Measurements from ENCODE around the gene ACRV1. TPM values are rescaled to one million over a fixed set of nuclear protein-coding genes. Genes with fewer than 3 reads are reported as not detected.

The ACRV1 gene
- polyA plus RNA-seq, 2 donors = not detected

DNA sequence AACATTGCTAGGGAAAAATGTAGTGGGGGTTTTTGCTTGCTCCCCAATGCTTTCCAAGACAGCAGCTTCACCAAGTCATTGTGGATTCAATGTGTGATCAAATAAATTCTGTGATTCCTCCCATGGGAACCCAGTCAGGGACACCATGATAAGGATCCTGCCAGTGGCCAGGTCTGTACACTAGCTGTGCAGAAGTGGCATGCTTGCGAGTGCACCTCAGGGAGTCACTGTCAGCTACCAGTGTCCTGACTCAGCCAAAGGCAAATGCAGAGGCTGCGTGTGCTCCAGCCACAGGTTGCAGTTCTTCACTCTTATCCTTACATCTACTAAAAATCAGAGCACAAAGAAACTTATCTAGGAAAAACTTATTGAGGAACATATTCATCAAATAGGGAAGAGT, 9.4 kb upstream of the ACRV1 start:
- 94 to 96% methylated on average over 2 of the region's 2 CpGs for WGBS, 2 donors
- no peaks in the 10 kb centered on the region for H3K4me1 ChIP-seq (ENCODE audit: control insufficient read depth in 2 of 2, insufficient read depth in 2 of 2, low read length in 1 of 2)
- H3K36me3 ChIP-seq (ENCODE audit: control insufficient read depth in 2 of 2, insufficient read depth in 2 of 2, low read length in 1 of 2) = no peaks in the 10 kb centered on the region
- no peak overlapping the region for H3K4me3 ChIP-seq (ENCODE audit: low read depth in 1 of 2, low read length in 2 of 2)
- no peak overlapping the region for H3K27ac ChIP-seq (ENCODE audit: low read depth in 2 of 2, low read length in 1 of 2)
- peaks cover 0 to 2% of the 10 kb centered on the region in 2 donors for H3K9me3 ChIP-seq (ENCODE audit: control insufficient read depth in 2 of 2, insufficient read depth in 1 of 2, low read depth in 1 of 2, low read length in 1 of 2)
- no peaks in the 10 kb centered on the region for H3K27me3 ChIP-seq (ENCODE audit: control insufficient read depth in 1 of 2, insufficient read depth in 2 of 2, low read length in 2 of 2)

GRCh38 chr11:125689274-125689859, 8.7 kb upstream of the ACRV1 start:
- H3K9me3 ChIP-seq (ENCODE audit: control insufficient read depth in 2 of 2, insufficient read depth in 1 of 2, low read depth in 1 of 2, low read length in 1 of 2) = peaks cover 0 to 2% of the 10 kb centered on the region in 2 donors
- no peaks in the 10 kb centered on the region for H3K4me1 ChIP-seq (ENCODE audit: control insufficient read depth in 2 of 2, insufficient read depth in 2 of 2, low read length in 1 of 2)
- no peaks in the 10 kb centered on the region for H3K36me3 ChIP-seq (ENCODE audit: control insufficient read depth in 2 of 2, insufficient read depth in 2 of 2, low read length in 1 of 2)
- no peak overlapping the region for H3K27ac ChIP-seq (ENCODE audit: low read depth in 2 of 2, low read length in 1 of 2)
- WGBS, 2 donors = 73 to 81% methylated on average over 6 of the region's 6 CpGs
- no peaks in the 10 kb centered on the region for H3K27me3 ChIP-seq (ENCODE audit: control insufficient read depth in 1 of 2, insufficient read depth in 2 of 2, low read length in 2 of 2)
- H3K4me3 ChIP-seq (ENCODE audit: low read depth in 1 of 2, low read length in 2 of 2) = no peak overlapping the region

DNA sequence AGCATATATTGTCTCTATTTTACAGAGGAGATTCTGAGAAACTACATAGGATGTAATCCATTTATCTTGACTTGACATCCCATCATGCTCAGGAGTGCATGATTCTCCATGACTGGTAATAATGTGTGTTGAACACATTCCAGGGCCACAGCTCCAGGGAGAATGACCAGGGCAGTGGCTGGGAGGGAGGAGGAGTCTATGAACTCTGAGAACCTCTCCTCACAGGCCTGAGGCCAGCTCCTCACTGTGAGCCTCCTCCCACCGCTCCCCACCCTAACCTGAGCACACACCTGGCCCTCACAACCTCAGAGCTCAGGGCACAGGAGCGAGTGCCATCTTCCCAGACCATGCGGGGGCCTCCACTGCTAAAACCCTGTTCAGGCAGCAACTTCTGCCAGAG, 8.0 kb upstream of the ACRV1 start:
- Histone ChIP-seq H3K9me3 (ENCODE audit: control insufficient read depth in 2 of 2, insufficient read depth in 1 of 2, low read depth in 1 of 2, low read length in 1 of 2) (no peaks in the 10 kb centered on the region), H3K27ac (ENCODE audit: low read depth in 2 of 2, low read length in 1 of 2) (no peak overlapping the region), H3K36me3 (ENCODE audit: control insufficient read depth in 2 of 2, insufficient read depth in 2 of 2, low read length in 1 of 2) (no peaks in the 10 kb centered on the region), H3K27me3 (ENCODE audit: control insufficient read depth in 1 of 2, insufficient read depth in 2 of 2, low read length in 2 of 2) (no peaks in the 10 kb centered on the region), H3K4me1 (ENCODE audit: control insufficient read depth in 2 of 2, insufficient read depth in 2 of 2, low read length in 1 of 2) (no peaks in the 10 kb centered on the region), H3K4me3 (ENCODE audit: low read depth in 1 of 2, low read length in 2 of 2) (no peak overlapping the region)
- 93 to 94% methylated on average over 3 of the region's 3 CpGs for WGBS, 2 donors

GRCh38 chr11:125688066-125688465, 7.4 kb upstream of the ACRV1 start:
- WGBS, 2 donors = 94 to 95% methylated on average over 11 of the region's 11 CpGs
- Histone ChIP-seq H3K9me3 (ENCODE audit: control insufficient read depth in 2 of 2, insufficient read depth in 1 of 2, low read depth in 1 of 2, low read length in 1 of 2) (no peaks in the 10 kb centered on the region), H3K4me3 (ENCODE audit: low read depth in 1 of 2, low read length in 2 of 2) (no peak overlapping the region), H3K36me3 (ENCODE audit: control insufficient read depth in 2 of 2, insufficient read depth in 2 of 2, low read length in 1 of 2) (no peaks in the 10 kb centered on the region), H3K27me3 (ENCODE audit: control insufficient read depth in 1 of 2, insufficient read depth in 2 of 2, low read length in 2 of 2) (no peaks in the 10 kb centered on the region), H3K4me1 (ENCODE audit: control insufficient read depth in 2 of 2, insufficient read depth in 2 of 2, low read length in 1 of 2) (no peaks in the 10 kb centered on the region), H3K27ac (ENCODE audit: low read depth in 2 of 2, low read length in 1 of 2) (no peak overlapping the region)

- no peaks in the 10 kb centered on the region for H3K4me1 ChIP-seq (ENCODE audit: control insufficient read depth in 2 of 2, insufficient read depth in 2 of 2, low read length in 1 of 2)
- H3K36me3 ChIP-seq (ENCODE audit: control insufficient read depth in 2 of 2, insufficient read depth in 2 of 2, low read length in 1 of 2) = no peaks in the 10 kb centered on the region
- 55 to 65% methylated on average over 9 of the region's 9 CpGs for WGBS, 2 donors
- H3K27ac ChIP-seq (ENCODE audit: low read depth in 2 of 2, low read length in 1 of 2) = no peak overlapping the region
- H3K9me3 ChIP-seq (ENCODE audit: control insufficient read depth in 2 of 2, insufficient read depth in 1 of 2, low read depth in 1 of 2, low read length in 1 of 2) = no peaks in the 10 kb centered on the region
- no peaks in the 10 kb centered on the region for H3K27me3 ChIP-seq (ENCODE audit: control insufficient read depth in 1 of 2, insufficient read depth in 2 of 2, low read length in 2 of 2)
- no peak overlapping the region for H3K4me3 ChIP-seq (ENCODE audit: low read depth in 1 of 2, low read length in 2 of 2)
Observed at GRCh38 chr11:125685228-125685627, 4.6 kb upstream of the ACRV1 start.

DNA sequence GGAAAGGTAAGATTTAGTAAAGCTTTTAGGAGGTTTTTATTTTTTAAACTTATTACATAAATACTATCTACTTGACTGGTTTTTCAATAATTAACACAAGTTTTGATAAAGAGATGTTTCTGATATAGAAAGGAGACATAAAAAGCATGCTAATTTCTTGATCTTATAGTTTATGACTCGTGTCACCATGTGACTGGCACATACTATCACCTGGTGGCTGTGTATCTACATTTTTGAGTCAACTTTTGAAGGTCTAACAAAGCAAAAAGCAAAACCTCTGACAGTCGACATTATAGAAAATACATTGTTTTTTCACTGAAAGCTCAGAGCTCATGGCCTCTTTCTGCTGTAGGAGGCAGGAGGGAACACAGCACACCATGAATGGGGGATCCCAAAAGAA, 810 bp downstream of the ACRV1 start:
- 88 to 92% methylated on average over 2 of the region's 2 CpGs for WGBS, 2 donors
- no peaks in the 10 kb centered on the region for H3K36me3 ChIP-seq (ENCODE audit: control insufficient read depth in 2 of 2, insufficient read depth in 2 of 2, low read length in 1 of 2)
- no peaks in the 10 kb centered on the region for H3K4me1 ChIP-seq (ENCODE audit: control insufficient read depth in 2 of 2, insufficient read depth in 2 of 2, low read length in 1 of 2)
- no peaks in the 10 kb centered on the region for H3K27me3 ChIP-seq (ENCODE audit: control insufficient read depth in 1 of 2, insufficient read depth in 2 of 2, low read length in 2 of 2)
- no peaks in the 10 kb centered on the region for H3K9me3 ChIP-seq (ENCODE audit: control insufficient read depth in 2 of 2, insufficient read depth in 1 of 2, low read depth in 1 of 2, low read length in 1 of 2)
- H3K27ac ChIP-seq (ENCODE audit: low read depth in 2 of 2, low read length in 1 of 2) = no peak overlapping the region
- H3K4me3 ChIP-seq (ENCODE audit: low read depth in 1 of 2, low read length in 2 of 2) = no peak overlapping the region

- H3K27ac ChIP-seq (ENCODE audit: low read depth in 2 of 2, low read length in 1 of 2) = no peak overlapping the region
- H3K27me3 ChIP-seq (ENCODE audit: control insufficient read depth in 1 of 2, insufficient read depth in 2 of 2, low read length in 2 of 2) = no peaks in the 10 kb centered on the region
- H3K4me1 ChIP-seq (ENCODE audit: control insufficient read depth in 2 of 2, insufficient read depth in 2 of 2, low read length in 1 of 2) = no peaks in the 10 kb centered on the region
- 95 to 99% methylated on average over 3 to 4 of the region's 4 CpGs for WGBS, 2 donors
- no peaks in the 10 kb centered on the region for H3K36me3 ChIP-seq (ENCODE audit: control insufficient read depth in 2 of 2, insufficient read depth in 2 of 2, low read length in 1 of 2)
- no peak overlapping the region for H3K4me3 ChIP-seq (ENCODE audit: low read depth in 1 of 2, low read length in 2 of 2)
- H3K9me3 ChIP-seq (ENCODE audit: control insufficient read depth in 2 of 2, insufficient read depth in 1 of 2, low read depth in 1 of 2, low read length in 1 of 2) = no peaks in the 10 kb centered on the region
Observed at GRCh38 chr11:125679397-125679796, 1.2 kb downstream of the ACRV1 start.

GRCh38 chr11:125675196-125675595, 5.5 kb downstream of the ACRV1 start:
- Histone ChIP-seq H3K4me1 (ENCODE audit: control insufficient read depth in 2 of 2, insufficient read depth in 2 of 2, low read length in 1 of 2) (no peaks in the 10 kb centered on the region), H3K27ac (ENCODE audit: low read depth in 2 of 2, low read length in 1 of 2) (no peak overlapping the region), H3K9me3 (ENCODE audit: control insufficient read depth in 2 of 2, insufficient read depth in 1 of 2, low read depth in 1 of 2, low read length in 1 of 2) (no peaks in the 10 kb centered on the region), H3K36me3 (ENCODE audit: control insufficient read depth in 2 of 2, insufficient read depth in 2 of 2, low read length in 1 of 2) (no peaks in the 10 kb centered on the region), H3K4me3 (ENCODE audit: low read depth in 1 of 2, low read length in 2 of 2) (no peak overlapping the region), H3K27me3 (ENCODE audit: control insufficient read depth in 1 of 2, insufficient read depth in 2 of 2, low read length in 2 of 2) (no peaks in the 10 kb centered on the region)
- 72 to 82% methylated on average over 2 of the region's 2 CpGs for WGBS, 2 donors

GRCh38 chr11:125674210-125674609, 6.4 kb downstream of the ACRV1 start:
- Histone ChIP-seq H3K27me3 (ENCODE audit: control insufficient read depth in 1 of 2, insufficient read depth in 2 of 2, low read length in 2 of 2) (no peaks in the 10 kb centered on the region), H3K27ac (ENCODE audit: low read depth in 2 of 2, low read length in 1 of 2) (no peak overlapping the region), H3K4me1 (ENCODE audit: control insufficient read depth in 2 of 2, insufficient read depth in 2 of 2, low read length in 1 of 2) (no peaks in the 10 kb centered on the region), H3K36me3 (ENCODE audit: control insufficient read depth in 2 of 2, insufficient read depth in 2 of 2, low read length in 1 of 2) (no peaks in the 10 kb centered on the region), H3K9me3 (ENCODE audit: control insufficient read depth in 2 of 2, insufficient read depth in 1 of 2, low read depth in 1 of 2, low read length in 1 of 2) (no peaks in the 10 kb centered on the region), H3K4me3 (ENCODE audit: low read depth in 1 of 2, low read length in 2 of 2) (no peak overlapping the region)
- WGBS, 2 donors = 77 to 82% methylated on average over 2 of the region's 2 CpGs

DNA sequence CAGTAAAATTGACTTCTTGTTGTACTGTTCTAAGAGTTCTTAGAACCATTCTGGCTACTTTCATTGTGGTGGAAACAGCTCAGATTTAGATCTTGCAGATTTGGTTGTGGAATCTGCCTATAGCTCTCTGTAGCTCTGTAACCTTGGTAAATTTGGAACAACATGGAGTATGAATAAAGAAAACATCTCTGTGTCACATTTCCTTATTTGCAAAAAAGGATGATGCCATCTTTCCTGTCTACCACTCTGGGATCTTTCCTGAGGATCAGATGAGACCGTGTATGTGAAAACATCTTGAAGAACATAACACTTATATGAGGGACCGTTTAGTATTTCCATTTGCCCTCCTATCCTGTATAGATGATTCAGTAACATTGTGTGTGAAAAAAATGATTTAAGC, 9.1 kb downstream of the ACRV1 start:
- Histone ChIP-seq H3K36me3 (ENCODE audit: control insufficient read depth in 2 of 2, insufficient read depth in 2 of 2, low read length in 1 of 2) (no peaks in the 10 kb centered on the region), H3K27me3 (ENCODE audit: control insufficient read depth in 1 of 2, insufficient read depth in 2 of 2, low read length in 2 of 2) (no peaks in the 10 kb centered on the region), H3K4me3 (ENCODE audit: low read depth in 1 of 2, low read length in 2 of 2) (no peak overlapping the region), H3K27ac (ENCODE audit: low read depth in 2 of 2, low read length in 1 of 2) (no peak overlapping the region), H3K9me3 (ENCODE audit: control insufficient read depth in 2 of 2, insufficient read depth in 1 of 2, low read depth in 1 of 2, low read length in 1 of 2) (no peaks in the 10 kb centered on the region), H3K4me1 (ENCODE audit: control insufficient read depth in 2 of 2, insufficient read depth in 2 of 2, low read length in 1 of 2) (no peaks in the 10 kb centered on the region)
- WGBS, 2 donors = 84 to 93% methylated on average over 2 of the region's 2 CpGs
